ENCODE measurements around the gene NCOA7.

DNA sequence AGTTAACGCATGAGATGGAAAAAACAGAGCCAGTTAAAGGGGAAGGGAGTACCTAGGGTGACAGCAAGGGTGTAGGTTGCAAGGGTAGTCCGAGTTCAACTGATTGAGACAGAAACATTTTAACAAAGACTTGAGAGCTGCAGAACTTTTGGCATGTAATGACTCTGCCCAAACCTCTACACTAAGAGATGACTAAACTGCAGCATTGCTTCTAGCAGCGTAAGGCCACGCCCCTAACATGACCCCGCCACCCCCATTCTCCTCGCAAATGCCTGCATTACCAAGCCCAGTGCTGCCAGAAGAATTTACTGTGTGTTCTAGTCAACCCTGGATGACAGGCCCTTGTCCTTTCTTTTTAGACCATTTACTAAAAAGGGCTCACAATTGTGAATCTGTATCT lies 159.5 kb downstream of the NCOA7 start:
- TF ChIP-seq, protein P1, sequence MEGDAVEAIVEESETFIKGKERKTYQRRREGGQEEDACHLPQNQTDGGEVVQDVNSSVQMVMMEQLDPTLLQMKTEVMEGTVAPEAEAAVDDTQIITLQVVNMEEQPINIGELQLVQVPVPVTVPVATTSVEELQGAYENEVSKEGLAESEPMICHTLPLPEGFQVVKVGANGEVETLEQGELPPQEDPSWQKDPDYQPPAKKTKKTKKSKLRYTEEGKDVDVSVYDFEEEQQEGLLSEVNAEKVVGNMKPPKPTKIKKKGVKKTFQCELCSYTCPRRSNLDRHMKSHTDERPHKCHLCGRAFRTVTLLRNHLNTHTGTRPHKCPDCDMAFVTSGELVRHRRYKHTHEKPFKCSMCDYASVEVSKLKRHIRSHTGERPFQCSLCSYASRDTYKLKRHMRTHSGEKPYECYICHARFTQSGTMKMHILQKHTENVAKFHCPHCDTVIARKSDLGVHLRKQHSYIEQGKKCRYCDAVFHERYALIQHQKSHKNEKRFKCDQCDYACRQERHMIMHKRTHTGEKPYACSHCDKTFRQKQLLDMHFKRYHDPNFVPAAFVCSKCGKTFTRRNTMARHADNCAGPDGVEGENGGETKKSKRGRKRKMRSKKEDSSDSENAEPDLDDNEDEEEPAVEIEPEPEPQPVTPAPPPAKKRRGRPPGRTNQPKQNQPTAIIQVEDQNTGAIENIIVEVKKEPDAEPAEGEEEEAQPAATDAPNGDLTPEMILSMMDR (IDR thresholded peaks at IDR 0.05) = no peak
- no peak for TF ChIP-seq POLR2A (IDR thresholded peaks at IDR 0.05)
